HepG2 (cell line): ENCODE results near the gene ASTN1. TPM values are rescaled to one million over a fixed set of nuclear protein-coding genes. Genes with fewer than 3 reads are reported as not detected.

Source experiments
- ATAC-seq: fragments of 200-7000 bp; cut with Tn5 transposase; 3 replicates; pipeline ENCODE4 v1.9.1; 2020; ENCODE audit warnings: mild to moderate bottlenecking, moderate library complexity
- BruUV-seq: library from RNA; stranded (reverse); fragments of 400-500 nt; replicated peaks from 2 replicates; lab custom pipeline; 2021; lab: Mats Ljungman, UMichigan
- CTCF ChIA-PET: fragments of 300-600 bp; formaldehyde crosslinking; extraction: SDS; loops from one replicate; lab custom pipeline; 2021; ENCODE audit warnings: low total read pairs, inconsistent platforms, low intra/inter-chr PET ratio; lab: Yijun Ruan, JAX
- POLR2A ChIA-PET: fragments of 350-600 bp; sonication (Branson Sonifier 250); formaldehyde crosslinking; loops from one replicate; lab custom pipeline; 2020; ENCODE audit warnings: antibody characterized with exemption, inconsistent platforms; lab: Yijun Ruan, JAX
- DNase-seq: peaks from one replicate; pipeline ENCODE4 v3.0.0-alpha.2; 2015; ENCODE audit warnings: low spot score
- FAIRE-seq: peaks from 3 replicates; lab custom pipeline; 2011; peaks lifted over from hg19 to GRCh38; lab: Jason Lieb, UNC
- H2AFZ ChIP-seq: one replicate; pipeline ENCODE4 v1.6.1; 2011; ENCODE audit warnings: low read length, inconsistent platforms
- H3K27ac ChIP-seq: fragments of 300-600 bp; 3 replicates; pipeline ENCODE4 v1.8.0; 2011; ENCODE audit warnings: mixed run types, mild to moderate bottlenecking, mixed read lengths, low read length, inconsistent platforms; ENCODE audit not compliant: insufficient read depth; ENCODE audit errors: extremely low read length
- H3K27me3 ChIP-seq, 2 experiments: fragments of 200-600 bp in 1 of 2; 2 replicates in 1 of 2; 3 replicates in 1 of 2; pipeline versions ENCODE4 v1.6.0 to v1.8.0; 2011; ENCODE audit warnings: low read length in 2 of 2, mild to moderate bottlenecking in 2 of 2, moderate library complexity in 2 of 2, inconsistent platforms in 1 of 2; ENCODE audit not compliant: insufficient read depth in 2 of 2, control insufficient read depth in 1 of 2
- H3K36me3 ChIP-seq, 2 experiments: fragments of 200-600 bp in 1 of 2; replicated peaks in 1 of 2; 2 replicates in 1 of 2; 3 replicates in 1 of 2; pipeline versions ENCODE4 v1.5.1 to v1.8.0; 2011; ENCODE audit warnings: low read length in 2 of 2, inconsistent platforms in 1 of 2; ENCODE audit not compliant: insufficient read depth in 2 of 2, control insufficient read depth in 1 of 2
- H3K4me1 ChIP-seq: 2 replicates; pipeline ENCODE4 v1.5.1; 2012; ENCODE audit warnings: low read length, inconsistent platforms; ENCODE audit not compliant: insufficient read depth
- H3K4me2 ChIP-seq: 2 replicates; pipeline ENCODE4 v1.6.0; 2011; ENCODE audit warnings: low read depth, low read length, inconsistent platforms
- H3K4me3 ChIP-seq, 3 experiments: fragments of 200-600 bp in 1 of 3; sonication (generic), shearing (Covaris generic) in 1 of 3; replicated peaks in 1 of 3; 2 replicates each; pipeline ENCODE4 v1.5.1; 2011 to 2016; ENCODE audit warnings: low read length in 3 of 3, inconsistent platforms in 2 of 3, low read depth in 2 of 3, mild to moderate bottlenecking in 2 of 3, control low read depth in 1 of 3, mixed read lengths in 1 of 3; ENCODE audit not compliant: insufficient read depth in 1 of 3
- H3K79me2 ChIP-seq: one replicate; pipeline ENCODE4 v1.6.1; 2011; ENCODE audit warnings: low read length, inconsistent platforms; ENCODE audit not compliant: insufficient read depth
- H3K9ac ChIP-seq: 2 replicates; pipeline ENCODE4 v1.6.0; 2011; ENCODE audit warnings: mild to moderate bottlenecking, low read depth, low read length, inconsistent platforms; ENCODE audit not compliant: insufficient read depth
- H3K9me3 ChIP-seq: 2 replicates; pipeline ENCODE4 v1.5.1; 2012; ENCODE audit warnings: mild to moderate bottlenecking, low read length
- H4K20me1 ChIP-seq: 2 replicates; pipeline ENCODE4 v1.6.0; 2011; ENCODE audit warnings: inconsistent platforms, mild to moderate bottlenecking, low read length, moderate library complexity; ENCODE audit not compliant: insufficient read depth
- ARID2 ChIP-seq: sonication (generic); formaldehyde crosslinking; IDR thresholded peaks from 2 replicates; pipeline ENCODE4 v1.8.1; 2022; ENCODE audit warnings: mild to moderate bottlenecking, missing genetic modification reagents, borderline replicate concordance
- BCL6 ChIP-seq: IDR thresholded peaks from 2 replicates; pipeline ENCODE4 v1.6.1; 2016; ENCODE audit warnings: missing genetic modification reagents, missing compliant biosample characterization
- FOXA3 ChIP-seq: IDR thresholded peaks from 2 replicates; pipeline ENCODE4 v1.6.1; 2016; ENCODE audit warnings: missing genetic modification reagents, missing compliant biosample characterization
- HMGA1 ChIP-seq: sonication (generic); formaldehyde crosslinking; conservative IDR thresholded peaks from 2 replicates; pipeline ENCODE4 v1.4.0; 2020; ENCODE audit warnings: missing genetic modification reagents
- KLF9 ChIP-seq: IDR thresholded peaks from 2 replicates; pipeline ENCODE4 v1.6.1; 2016; ENCODE audit warnings: low read depth
- KMT2B ChIP-seq: IDR thresholded peaks from 2 replicates; pipeline ENCODE4 v1.6.1; 2016; ENCODE audit warnings: missing genetic modification reagents, missing compliant biosample characterization
- MXD4 ChIP-seq: IDR thresholded peaks from 2 replicates; pipeline ENCODE4 v1.6.1; 2016; ENCODE audit warnings: mild to moderate bottlenecking, missing biosample characterization, missing genetic modification reagents
- NAIF1 ChIP-seq: sonication (generic); formaldehyde crosslinking; IDR thresholded peaks from 2 replicates; pipeline ENCODE4 v1.5.0; 2020; ENCODE audit warnings: mild to moderate bottlenecking, missing genetic modification reagents, borderline replicate concordance
- PAX8 ChIP-seq: sonication (generic); formaldehyde crosslinking; IDR thresholded peaks from 2 replicates; pipeline ENCODE4 v1.8.0; 2022; ENCODE audit warnings: mild to moderate bottlenecking, missing genetic modification reagents, borderline replicate concordance
- PHF5A ChIP-seq: IDR thresholded peaks from one replicate; pipeline ENCODE4 v1.6.1; 2018; ENCODE audit warnings: low read depth, missing genetic modification reagents; ENCODE audit not compliant: unreplicated experiment
- SMAD1 ChIP-seq: sonication (generic); formaldehyde crosslinking; IDR thresholded peaks from 2 replicates; pipeline ENCODE4 v1.4.0; 2020; ENCODE audit warnings: missing genetic modification reagents, low read depth, mild to moderate bottlenecking, borderline replicate concordance
- SMAD3 ChIP-seq: sonication (generic); formaldehyde crosslinking; IDR thresholded peaks from 2 replicates; pipeline ENCODE4 v1.4.0; 2020; ENCODE audit warnings: missing genetic modification reagents
- SNAPC2 ChIP-seq: sonication (generic); formaldehyde crosslinking; IDR thresholded peaks from 2 replicates; pipeline ENCODE4 v1.8.1; 2022; ENCODE audit warnings: mild to moderate bottlenecking, missing genetic modification reagents
- SP5 ChIP-seq: IDR thresholded peaks from 2 replicates; pipeline ENCODE4 v1.6.1; 2016; ENCODE audit warnings: low read depth, borderline replicate concordance
- ZFP90 ChIP-seq: sonication (generic); formaldehyde crosslinking; IDR thresholded peaks from 2 replicates; pipeline ENCODE4 v1.8.0; 2022; ENCODE audit warnings: missing genetic modification reagents, mild to moderate bottlenecking, inconsistent platforms, borderline replicate concordance
- ZNF121 ChIP-seq: sonication (generic); formaldehyde crosslinking; IDR thresholded peaks from 2 replicates; pipeline ENCODE4 v1.5.0; 2020; ENCODE audit warnings: mild to moderate bottlenecking, missing genetic modification reagents
- ZNF331 ChIP-seq: sonication (generic); formaldehyde crosslinking; IDR thresholded peaks from 2 replicates; pipeline ENCODE4 v1.4.0; 2020; ENCODE audit warnings: missing genetic modification reagents
- ZNF367 ChIP-seq: sonication (generic); formaldehyde crosslinking; IDR thresholded peaks from 2 replicates; pipeline ENCODE4 v1.4.0; 2020; ENCODE audit warnings: missing genetic modification reagents, borderline replicate concordance
- ZNF614 ChIP-seq: IDR thresholded peaks from 2 replicates; pipeline ENCODE4 v1.6.1; 2018; ENCODE audit warnings: missing biosample characterization, missing genetic modification reagents, inconsistent platforms, borderline replicate concordance
- WGBS: methylation state at CpG from one replicate; pipeline ENCODE4 v1.1.6; 2017; ENCODE audit warnings: low lambda C conversion rate; 5-methylcytosine and 5-hydroxymethylcytosine counted together
- in situ Hi-C: cut with HindIII; loops from 2 replicates; pipeline ENCODE4 v1.10.0; 2017; ENCODE audit warnings: low pct_unique_long_range_greater_than_20kb; ENCODE audit not compliant: extremely low pct_ligation_motif_present
- intact Hi-C: fragments of 100-400 bp; cut with micrococcal nuclease; formaldehyde crosslinking; loops from one replicate; pipeline ENCODE4 v1.10.0; 2022; ENCODE audit not compliant: unreplicated experiment
- polyA plus RNA-seq, 8 experiments: library from polyadenylated mRNA; depleted of rRNA in 3 of 8; stranded (reverse) in 7 of 8; unstranded in 1 of 8; fragments of >200 nt; fragmentation: Illumina TruSeq in 4 of 8; extraction: Trizol in 4 of 8; gene quantifications; 2 replicates each; pipeline versions ENCODE4 v1.2.1 to v1.2.3, GENCODE V29; 2011 to 2016; ENCODE audit warnings: low read depth in 4 of 8, missing spikeins in 1 of 8, mixed read lengths in 1 of 8; ENCODE audit not compliant: insufficient read depth in 1 of 8
- total RNA-seq, 5 experiments: library from RNA; depleted of rRNA; stranded (reverse); fragments of >200 nt; fragmentation: Illumina TruSeq; extraction: Trizol; gene quantifications; 2 replicates each; pipeline ENCODE4 v1.2.3, GENCODE V29; 2016; ENCODE audit warnings: low read depth in 1 of 5
- TF ChIP-seq, protein P1 (sequence below): sonication (generic); formaldehyde crosslinking; IDR thresholded peaks from 2 replicates; pipeline ENCODE4 v1.4.0; 2020; ENCODE audit warnings: missing genetic modification reagents

Gene ASTN1
- total and polyA plus RNA-seq, 2 of the 13 experiments (the other 11 are each of a cell fraction or from before 2014, with no cell fraction given), result not detected

DNA sequence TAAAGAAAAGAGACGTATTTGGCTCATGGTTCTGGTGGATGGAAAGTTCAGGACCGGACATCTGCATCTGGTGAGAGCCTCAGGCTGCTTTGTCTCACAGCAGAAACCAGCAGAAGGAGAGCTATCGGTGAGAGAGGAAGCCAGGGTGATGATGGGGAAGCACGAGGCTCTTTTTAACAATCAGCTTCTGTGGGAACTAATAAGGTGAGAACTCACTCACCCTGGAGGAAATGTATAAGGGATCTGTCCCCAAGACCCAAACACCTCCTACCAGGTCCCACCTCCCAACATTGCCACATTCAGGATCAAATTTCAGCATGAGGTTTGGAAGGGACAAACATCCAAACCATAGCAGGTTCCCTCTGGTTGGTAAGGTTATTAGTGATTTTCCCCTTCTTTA is 32.8 kb downstream of the ASTN1 start:
- intact Hi-C loops, result no loop called here
- DNase-seq, result no peak
- CTCF ChIA-PET, result no interaction called here
- H3K4me2 ChIP-seq, result no peak overlapping the region
- 1% methylated on average over 4 of the region's 4 CpGs for WGBS
- H3K9ac ChIP-seq, result no peak overlapping the region
- no peaks in the 10 kb centered on the region; a peak in 2 of 5 replicates for H3K27me3 ChIP-seq
- H4K20me1 ChIP-seq, result no peaks in the 10 kb centered on the region
- ATAC-seq, result no peak
- no peaks in the 10 kb centered on the region for H3K79me2 ChIP-seq
- no peak for FAIRE-seq
- no peak overlapping the region for H3K4me3 ChIP-seq
- POLR2A ChIA-PET, result no interaction called here
- H2AFZ ChIP-seq, result no peak overlapping the region
- in situ Hi-C loops, result no loop called here
- no peaks in the 10 kb centered on the region for H3K4me1 ChIP-seq
- BruUV-seq, result no TSS peak
- H3K9me3 ChIP-seq, result no peaks in the 10 kb centered on the region
- no peaks in the 10 kb centered on the region for H3K36me3 ChIP-seq
- TF ChIP-seq ZNF331 (CRISPR knock-in tag) (no peak), PHF5A (CRISPR knock-in tag) (no peak), MXD4 (no peak), KLF9 (CRISPR knock-in tag) (no peak), PAX8 (CRISPR knock-in tag) (no peak), NAIF1 (CRISPR knock-in tag) (no peak), BCL6 (CRISPR knock-in tag) (no peak), SMAD3 (no peak), HMGA1 (CRISPR knock-in tag) (no peak), ZNF121 (no peak), KMT2B (CRISPR knock-in tag) (no peak), FOXA3 (CRISPR knock-in tag) (no peak), SNAPC2 (CRISPR knock-in tag) (no peak), ZFP90 (no peak), ARID2 (no peak), SP5 (CRISPR knock-in tag) (no peak), ZNF614 (CRISPR knock-in tag) (no peak), ZNF367 (CRISPR knock-in tag) (no peak), SMAD1 (no peak)
- TF ChIP-seq, protein P1, sequence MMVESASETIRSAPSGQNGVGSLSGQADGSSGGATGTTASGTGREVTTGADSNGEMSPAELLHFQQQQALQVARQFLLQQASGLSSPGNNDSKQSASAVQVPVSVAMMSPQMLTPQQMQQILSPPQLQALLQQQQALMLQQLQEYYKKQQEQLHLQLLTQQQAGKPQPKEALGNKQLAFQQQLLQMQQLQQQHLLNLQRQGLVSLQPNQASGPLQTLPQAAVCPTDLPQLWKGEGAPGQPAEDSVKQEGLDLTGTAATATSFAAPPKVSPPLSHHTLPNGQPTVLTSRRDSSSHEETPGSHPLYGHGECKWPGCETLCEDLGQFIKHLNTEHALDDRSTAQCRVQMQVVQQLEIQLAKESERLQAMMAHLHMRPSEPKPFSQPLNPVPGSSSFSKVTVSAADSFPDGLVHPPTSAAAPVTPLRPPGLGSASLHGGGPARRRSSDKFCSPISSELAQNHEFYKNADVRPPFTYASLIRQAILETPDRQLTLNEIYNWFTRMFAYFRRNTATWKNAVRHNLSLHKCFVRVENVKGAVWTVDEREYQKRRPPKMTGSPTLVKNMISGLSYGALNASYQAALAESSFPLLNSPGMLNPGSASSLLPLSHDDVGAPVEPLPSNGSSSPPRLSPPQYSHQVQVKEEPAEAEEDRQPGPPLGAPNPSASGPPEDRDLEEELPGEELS (CRISPR knock-in tag), result no peak
- H3K27ac ChIP-seq, result no peak overlapping the region
